OCI-LY1 (cell line): ENCODE measurements around the gene SLC25A34.

ENCODE experiments used
- H2AFZ ChIP-seq: fragments of 200-600 bp; sonication (generic), shearing (Covaris generic); 2 replicates; pipeline ENCODE4 v1.6.0; 2014; ENCODE audit warnings: antibody characterized with exemption, mild to moderate bottlenecking, low read length
- H3F3A ChIP-seq: fragments of 200-600 bp; sonication (generic), shearing (Covaris generic); 2 replicates; pipeline ENCODE4 v1.6.0; 2014; ENCODE audit warnings: mild to moderate bottlenecking, antibody characterized with exemption, low read length, moderate library complexity; ENCODE audit not compliant: insufficient read depth
- H3K27ac ChIP-seq: fragments of 200-600 bp; sonication (generic); 2 replicates; pipeline ENCODE4 v1.5.1; 2014; ENCODE audit warnings: low read length, mixed run types, mild to moderate bottlenecking, low read depth; ENCODE audit not compliant: poor library complexity, severe bottlenecking
- H3K27me3 ChIP-seq: fragments of 200-600 bp; sonication (generic); 2 replicates; pipeline ENCODE4 v1.6.0; 2014; ENCODE audit warnings: antibody characterized with exemption, mild to moderate bottlenecking, low read length, moderate library complexity; ENCODE audit not compliant: insufficient read depth
- H3K36me3 ChIP-seq: fragments of 200-600 bp; sonication (generic); 2 replicates; pipeline ENCODE4 v1.6.1; 2014; ENCODE audit warnings: mild to moderate bottlenecking, antibody characterized with exemption, low read length, moderate library complexity, mixed read lengths; ENCODE audit not compliant: insufficient read depth
- H3K4me1 ChIP-seq: fragments of 200-600 bp; sonication (generic); 2 replicates; pipeline ENCODE4 v1.5.1; 2014; ENCODE audit warnings: mild to moderate bottlenecking, low read length, moderate library complexity; ENCODE audit not compliant: insufficient read depth, severe bottlenecking
- H3K4me2 ChIP-seq: fragments of 200-600 bp; sonication (generic), shearing (Covaris generic); 2 replicates; pipeline ENCODE4 v1.6.1; 2014; ENCODE audit warnings: low read length
- H3K4me3 ChIP-seq: fragments of 200-600 bp; sonication (generic); 2 replicates; pipeline ENCODE4 v1.5.1; 2014; ENCODE audit warnings: low read length, low read depth, mild to moderate bottlenecking, mixed read lengths; ENCODE audit not compliant: poor library complexity, severe bottlenecking
- H3K79me2 ChIP-seq: fragments of 200-600 bp; shearing (Covaris generic); 2 replicates; pipeline ENCODE4 v1.6.1; 2016; ENCODE audit warnings: mixed run types, low read length, mixed read lengths; ENCODE audit not compliant: insufficient read depth
- H3K9ac ChIP-seq: fragments of 200-600 bp; sonication (generic), shearing (Covaris generic); 2 replicates; pipeline ENCODE4 v1.6.1; 2014; ENCODE audit warnings: mild to moderate bottlenecking, low read length, mixed read lengths
- H3K9me2 ChIP-seq: fragments of 200-600 bp; sonication (generic), shearing (Covaris generic); 2 replicates; pipeline ENCODE4 v1.6.1; 2014; ENCODE audit warnings: low read depth, mild to moderate bottlenecking, low read length, mixed read lengths
- H3K9me3 ChIP-seq: fragments of 200-600 bp; shearing (Covaris generic); 2 replicates; pipeline ENCODE4 v1.6.1; 2014; ENCODE audit warnings: low read length, mixed read lengths
- H4K20me1 ChIP-seq: fragments of 200-600 bp; sonication (generic), shearing (Covaris generic); 2 replicates; pipeline ENCODE4 v1.6.0; 2016; ENCODE audit warnings: mild to moderate bottlenecking, low read length; ENCODE audit not compliant: insufficient read depth
- EZH2 ChIP-seq: fragments of 200-600 bp; sonication (generic), shearing (Covaris generic); IDR thresholded peaks from 2 replicates; pipeline ENCODE4 v1.8.0; 2017; ENCODE audit warnings: borderline replicate concordance, mixed run types, mild to moderate bottlenecking, antibody characterized with exemption, low read length, moderate library complexity, mixed read lengths
- TF ChIP-seq, protein P1 (sequence below): fragments of 200-600 bp; sonication (generic), shearing (Covaris generic); IDR thresholded peaks from 2 replicates; pipeline ENCODE4 v1.5.1; 2017; ENCODE audit warnings: mild to moderate bottlenecking, antibody characterized with exemption, low read length, moderate library complexity, mixed read lengths

Gene SLC25A34

DNA sequence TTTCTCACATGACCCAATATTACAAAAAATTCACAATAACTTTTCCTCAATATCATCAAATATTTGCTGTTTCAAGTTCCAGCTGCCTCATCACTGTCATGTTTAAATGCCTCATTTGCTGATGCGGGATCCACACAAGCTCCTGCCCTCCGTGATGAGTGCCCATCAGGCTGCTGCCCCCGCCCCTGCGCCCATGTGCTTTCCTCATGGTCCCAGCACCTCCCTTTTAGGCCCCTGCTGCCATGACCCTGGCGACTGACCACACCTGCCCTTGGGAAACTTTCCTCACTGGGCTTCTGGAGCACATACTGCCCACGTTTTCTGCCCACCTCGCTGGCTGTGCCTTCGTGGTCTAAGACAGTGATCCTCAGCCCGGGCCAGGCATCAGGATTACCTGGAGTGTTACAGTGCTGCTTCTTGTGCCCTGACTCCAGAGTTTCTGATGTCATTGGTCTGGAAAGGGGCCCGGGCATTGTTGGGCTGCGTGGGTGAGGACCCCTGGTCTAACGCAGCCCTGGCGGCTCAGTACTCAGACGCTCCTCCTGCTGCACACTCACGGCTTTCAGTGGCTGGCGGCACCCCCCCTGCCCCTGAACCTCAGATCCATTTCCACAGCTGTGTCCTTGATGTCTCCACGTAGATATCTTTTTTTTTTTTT is 31.4 kb upstream of the SLC25A34 start:
- Histone ChIP-seq H3K79me2 (peaks cover 3% of the 10 kb centered on the region; the same call in 1 of the 2 replicates), H3K9me3 (no peaks in the 10 kb centered on the region), H3K9ac (no peak overlapping the region), H3K9me2 (no peaks in the 10 kb centered on the region), H2AFZ (no peak overlapping the region), H3K4me1 (peaks cover 8% of the 10 kb centered on the region), H3K27ac (no peak overlapping the region), H3K4me2 (no peak overlapping the region), H4K20me1 (no peaks in the 10 kb centered on the region), H3F3A (no peaks in the 10 kb centered on the region), H3K4me3 (no peak overlapping the region), H3K36me3 (no peaks in the 10 kb centered on the region; the same call in 1 of the 2 replicates), H3K27me3 (no peaks in the 10 kb centered on the region)
- no peak for TF ChIP-seq EZH2
- TF ChIP-seq, protein P1, sequence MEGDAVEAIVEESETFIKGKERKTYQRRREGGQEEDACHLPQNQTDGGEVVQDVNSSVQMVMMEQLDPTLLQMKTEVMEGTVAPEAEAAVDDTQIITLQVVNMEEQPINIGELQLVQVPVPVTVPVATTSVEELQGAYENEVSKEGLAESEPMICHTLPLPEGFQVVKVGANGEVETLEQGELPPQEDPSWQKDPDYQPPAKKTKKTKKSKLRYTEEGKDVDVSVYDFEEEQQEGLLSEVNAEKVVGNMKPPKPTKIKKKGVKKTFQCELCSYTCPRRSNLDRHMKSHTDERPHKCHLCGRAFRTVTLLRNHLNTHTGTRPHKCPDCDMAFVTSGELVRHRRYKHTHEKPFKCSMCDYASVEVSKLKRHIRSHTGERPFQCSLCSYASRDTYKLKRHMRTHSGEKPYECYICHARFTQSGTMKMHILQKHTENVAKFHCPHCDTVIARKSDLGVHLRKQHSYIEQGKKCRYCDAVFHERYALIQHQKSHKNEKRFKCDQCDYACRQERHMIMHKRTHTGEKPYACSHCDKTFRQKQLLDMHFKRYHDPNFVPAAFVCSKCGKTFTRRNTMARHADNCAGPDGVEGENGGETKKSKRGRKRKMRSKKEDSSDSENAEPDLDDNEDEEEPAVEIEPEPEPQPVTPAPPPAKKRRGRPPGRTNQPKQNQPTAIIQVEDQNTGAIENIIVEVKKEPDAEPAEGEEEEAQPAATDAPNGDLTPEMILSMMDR: no peak

DNA sequence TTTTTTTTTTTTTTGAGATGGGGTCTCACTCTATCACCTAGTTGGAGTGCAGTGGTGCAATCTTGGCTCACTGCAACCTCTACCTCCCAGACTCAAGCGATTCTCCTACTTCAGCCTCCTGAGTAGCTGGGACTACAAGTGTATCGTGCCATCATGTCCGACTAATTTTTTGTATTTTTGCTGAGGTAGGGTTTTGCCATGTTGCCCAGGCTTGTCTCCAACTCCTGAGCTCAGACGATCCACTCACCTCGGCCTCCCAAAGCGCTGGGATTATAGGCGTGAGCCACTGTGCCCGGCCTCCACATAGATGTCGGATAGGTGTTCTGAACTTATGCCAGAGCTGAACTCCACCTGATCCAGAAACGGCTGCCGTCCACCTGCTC is 30.9 kb upstream of the SLC25A34 start:
- Histone ChIP-seq H3K79me2 (no peaks in the 10 kb centered on the region), H3F3A (no peaks in the 10 kb centered on the region), H3K36me3 (no peaks in the 10 kb centered on the region; the same call in 1 of the 2 replicates), H4K20me1 (no peaks in the 10 kb centered on the region), H3K9me3 (no peaks in the 10 kb centered on the region), H3K4me2 (no peak overlapping the region), H3K27me3 (no peaks in the 10 kb centered on the region), H3K4me1 (peaks cover 3% of the 10 kb centered on the region), H3K9ac (no peak overlapping the region), H2AFZ (no peak overlapping the region), H3K27ac (no peak overlapping the region), H3K4me3 (no peak overlapping the region), H3K9me2 (no peaks in the 10 kb centered on the region)
- TF ChIP-seq EZH2: no peak
- TF ChIP-seq, protein P1: no peak

DNA sequence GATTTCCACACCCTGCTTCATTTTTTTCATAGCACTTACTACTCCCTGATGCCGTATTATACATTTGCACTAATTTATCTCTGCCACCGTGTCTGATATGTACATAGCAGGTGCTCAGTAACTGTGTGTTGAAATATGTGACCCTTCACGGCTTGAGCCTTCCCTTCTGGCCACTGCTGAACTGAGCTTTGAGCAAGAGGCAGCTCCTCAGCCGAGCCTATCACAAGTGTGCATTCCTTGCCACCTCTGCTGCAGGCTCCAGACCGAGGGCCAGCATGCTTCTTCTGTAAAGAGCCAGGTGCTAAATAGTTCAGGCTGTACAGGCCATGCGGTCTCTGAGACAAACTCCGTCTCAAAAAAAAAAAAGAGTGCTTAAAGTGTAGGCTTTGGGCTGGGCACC is 29.3 kb upstream of the SLC25A34 start:
- H3K4me3 ChIP-seq: no peak overlapping the region
- no peak overlapping the region for H3K27ac ChIP-seq
- H3K27me3 ChIP-seq: no peaks in the 10 kb centered on the region
- H3K9me2 ChIP-seq: no peaks in the 10 kb centered on the region
- no peaks in the 10 kb centered on the region for H4K20me1 ChIP-seq
- no peaks in the 10 kb centered on the region for H3K79me2 ChIP-seq
- H3F3A ChIP-seq: no peaks in the 10 kb centered on the region
- no peak for TF ChIP-seq EZH2
- TF ChIP-seq, protein P1: no peak
- no peaks in the 10 kb centered on the region; the same call in 1 of the 2 replicates for H3K36me3 ChIP-seq
- H3K4me1 ChIP-seq: peaks cover under 1% of the 10 kb centered on the region
- H3K9ac ChIP-seq: no peak overlapping the region
- H2AFZ ChIP-seq: no peak overlapping the region
- no peaks in the 10 kb centered on the region for H3K9me3 ChIP-seq
- no peak overlapping the region for H3K4me2 ChIP-seq
